Esophagus (tissue), 2 donors: ENCODE results near the gene EHBP1L1. TPM values are rescaled to one million over a fixed set of nuclear protein-coding genes. Genes with fewer than 3 reads are reported as not detected.
A peak's percentile ranks its signal among the peaks of the same experiment; 100 is the strongest.

Source experiments
- H3K27ac ChIP-seq, 2 donors: one replicate each; pipeline ENCODE4 v1.5.1; 2013; ENCODE audit warnings: low read depth in 2 of 2, mild to moderate bottlenecking in 2 of 2, inconsistent platforms in 1 of 2, low read length in 1 of 2, moderate library complexity in 1 of 2
- H3K27me3 ChIP-seq, 2 donors: one replicate each; pipeline ENCODE4 v1.6.1; 2013; ENCODE audit warnings: low read length in 2 of 2, control low read depth in 1 of 2, mild to moderate bottlenecking in 1 of 2; ENCODE audit not compliant: insufficient read depth in 2 of 2, control insufficient read depth in 1 of 2
- H3K36me3 ChIP-seq, 2 donors: one replicate each; pipeline ENCODE4 v1.6.1; 2013; ENCODE audit warnings: low read length in 1 of 2; ENCODE audit not compliant: control insufficient read depth in 2 of 2, insufficient read depth in 2 of 2
- H3K4me1 ChIP-seq, 2 donors: one replicate each; pipeline ENCODE4 v1.6.1; 2013; ENCODE audit warnings: low read length in 1 of 2; ENCODE audit not compliant: control insufficient read depth in 2 of 2, insufficient read depth in 2 of 2
- H3K4me3 ChIP-seq, 2 donors: one replicate each; pipeline ENCODE4 v1.5.1; 2013; ENCODE audit warnings: low read length in 2 of 2, mild to moderate bottlenecking in 2 of 2, low read depth in 1 of 2, moderate library complexity in 1 of 2
- H3K9me3 ChIP-seq, 2 donors: one replicate each; pipeline ENCODE4 v1.6.1; 2013; ENCODE audit warnings: mild to moderate bottlenecking in 2 of 2, low read depth in 1 of 2, low read length in 1 of 2, moderate library complexity in 1 of 2; ENCODE audit not compliant: control insufficient read depth in 2 of 2, insufficient read depth in 1 of 2
- WGBS, 2 donors: extraction: QIAGEN DNeasy Blood & Tissue Kit; methylation state at CpG; one replicate each; pipeline ENCODE4 v1.1.7; 2013; 5-methylcytosine and 5-hydroxymethylcytosine counted together
- polyA plus RNA-seq, 2 donors: library from polyadenylated mRNA; stranded (reverse); fragments of 200-250 nt; gene quantifications; one replicate each; pipeline ENCODE4 v1.2.3, GENCODE V29; 2013
- donor health status: healthy with polysubstance abuse.
- donor health status: Bipolar disorder and iron deficiency.

EHBP1L1 gene
- polyA plus RNA-seq, 2 donors, result 54.4 to 61.6 TPM

GRCh38 chr11:65630215-65630614 is 54.4 kb downstream of the EHBP1L1 start:
- Histone ChIP-seq H3K4me3 (no peak overlapping the region), H3K4me1 (peaks cover 0 to 4% of the 10 kb centered on the region in 2 donors), H3K9me3 (no peaks in the 10 kb centered on the region), H3K27ac (no peak overlapping the region), H3K36me3 (peaks cover 22 to 72% of the 10 kb centered on the region in 2 donors), H3K27me3 (no peaks in the 10 kb centered on the region)
- 84 to 91% methylated on average over 11 of the region's 11 CpGs for WGBS, 2 donors

DNA sequence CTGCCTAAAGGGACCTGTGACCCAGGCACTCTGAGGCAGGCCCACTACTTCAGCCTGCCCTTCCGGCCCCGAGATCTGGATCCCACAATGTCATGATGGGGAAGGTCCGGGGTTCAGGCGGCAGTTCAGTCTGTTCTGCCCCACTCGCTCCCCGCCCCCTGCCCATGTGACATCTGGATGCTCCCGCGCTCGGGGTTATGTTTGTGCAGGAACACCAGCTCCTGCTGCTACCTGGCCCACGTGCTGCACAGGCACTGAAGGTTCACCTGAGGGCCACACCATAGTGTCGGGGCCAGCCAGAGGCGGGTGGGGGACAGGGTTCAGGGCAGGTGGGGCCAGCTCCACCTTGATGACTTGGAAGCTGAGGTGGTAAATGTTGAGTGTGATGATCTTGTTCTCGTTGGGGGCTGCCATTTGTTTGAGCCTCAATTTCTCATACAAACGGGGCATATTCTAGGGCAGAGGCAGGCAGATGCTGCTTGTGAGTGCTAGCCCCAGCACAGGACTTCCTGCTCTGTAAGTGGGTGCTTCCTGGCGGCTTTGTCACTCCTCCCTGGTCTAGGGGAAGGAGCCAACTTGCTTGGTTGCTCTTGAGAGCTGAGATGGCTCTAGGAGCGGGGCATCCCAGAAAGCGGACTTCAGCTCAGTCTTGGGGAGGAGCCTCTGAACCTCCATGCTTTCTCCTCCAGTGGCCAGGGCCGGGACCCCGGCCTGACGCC is 57.7 kb downstream of the EHBP1L1 start:
- Histone ChIP-seq H3K27me3 (no peaks in the 10 kb centered on the region), H3K4me3 (no peak overlapping the region), H3K27ac (no peak overlapping the region), H3K4me1 (peaks cover 5 to 6% of the 10 kb centered on the region in 2 donors), H3K9me3 (no peaks in the 10 kb centered on the region), H3K36me3 (peaks cover 21 to 65% of the 10 kb centered on the region in 2 donors)
- WGBS, 2 donors, result 80 to 83% methylated on average over 20 of the region's 20 CpGs

DNA sequence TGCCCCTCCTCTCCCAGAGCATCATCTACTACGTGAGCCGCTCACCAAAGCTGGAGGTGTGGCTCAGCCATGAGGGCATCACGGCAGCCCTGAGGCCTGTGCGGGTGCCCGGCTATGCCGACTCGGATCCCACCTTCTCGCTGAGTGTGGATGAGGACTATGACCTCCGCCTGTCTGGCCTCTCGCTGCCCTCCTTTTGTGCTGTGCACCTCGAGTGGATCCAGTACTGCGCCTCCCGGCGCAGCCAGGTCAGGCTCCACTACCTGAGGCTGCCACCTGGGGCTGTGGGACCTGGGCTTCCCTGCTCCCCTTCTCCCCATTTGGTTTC is 58.2 kb downstream of the EHBP1L1 start:
- peaks cover 5 to 6% of the 10 kb centered on the region in 2 donors for H3K4me1 ChIP-seq
- H3K27me3 ChIP-seq, result no peaks in the 10 kb centered on the region
- no peaks in the 10 kb centered on the region for H3K9me3 ChIP-seq
- H3K36me3 ChIP-seq, result peaks cover 17 to 61% of the 10 kb centered on the region in 2 donors
- no peak overlapping the region for H3K4me3 ChIP-seq
- WGBS, 2 donors, result 88 to 92% methylated on average over 14 of the region's 14 CpGs
- H3K27ac ChIP-seq, result no peak overlapping the region

GRCh38 chr11:65634440-65634839 is 58.6 kb downstream of the EHBP1L1 start:
- Histone ChIP-seq H3K27ac (no peak overlapping the region), H3K9me3 (no peaks in the 10 kb centered on the region), H3K4me3 (no peak overlapping the region), H3K4me1 (peaks cover 5 to 6% of the 10 kb centered on the region in 2 donors), H3K27me3 (no peaks in the 10 kb centered on the region), H3K36me3 (peaks cover 17 to 57% of the 10 kb centered on the region in 2 donors)
- 91 to 94% methylated on average over 11 of the region's 11 CpGs for WGBS, 2 donors

DNA sequence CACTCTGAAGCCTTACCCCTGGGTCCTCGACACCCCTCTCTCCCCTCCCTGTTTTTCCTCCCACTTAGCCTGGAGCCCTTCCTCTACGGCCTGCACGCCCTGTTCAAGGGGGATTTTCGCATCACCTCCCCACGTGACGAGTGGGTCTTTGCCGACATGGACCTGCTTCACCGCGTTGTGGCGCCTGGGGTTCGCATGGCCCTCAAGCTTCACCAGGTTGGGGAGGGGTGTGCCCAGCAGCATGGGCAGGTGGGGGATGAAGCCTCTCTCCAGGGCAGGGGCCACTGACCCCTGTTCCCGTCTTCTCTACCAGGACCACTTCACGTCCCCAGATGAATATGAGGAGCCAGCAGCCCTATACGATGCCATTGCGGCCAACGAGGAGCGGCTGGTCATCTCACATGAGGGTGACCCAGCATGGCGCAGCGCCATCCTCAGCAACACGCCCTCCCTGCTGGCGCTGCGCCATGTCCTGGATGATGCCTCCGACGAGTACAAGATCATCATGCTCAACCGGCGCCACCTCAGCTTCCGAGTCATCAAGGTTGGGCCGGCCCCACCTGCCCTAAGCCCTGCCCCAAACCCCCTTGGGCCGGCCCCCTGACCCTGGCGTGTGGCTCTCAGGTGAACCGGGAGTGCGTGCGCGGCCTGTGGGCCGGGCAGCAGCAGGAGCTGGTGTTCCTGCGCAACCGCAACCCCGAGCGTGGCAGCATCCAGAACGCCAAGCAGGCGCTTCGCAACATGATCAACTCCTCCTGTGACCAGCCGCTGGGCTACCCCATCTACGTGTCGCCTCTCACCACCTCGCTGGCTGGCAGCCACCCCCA is 59.3 kb downstream of the EHBP1L1 start:
- Histone ChIP-seq H3K9me3 (no peaks in the 10 kb centered on the region), H3K36me3 (peaks cover 13 to 51% of the 10 kb centered on the region in 2 donors), H3K4me1 (peaks cover 8 to 9% of the 10 kb centered on the region in 2 donors), H3K27ac (no peak overlapping the region), H3K27me3 (no peaks in the 10 kb centered on the region), H3K4me3 (no peak overlapping the region)
- 88 to 91% methylated on average over 46 of the region's 46 CpGs for WGBS, 2 donors

DNA sequence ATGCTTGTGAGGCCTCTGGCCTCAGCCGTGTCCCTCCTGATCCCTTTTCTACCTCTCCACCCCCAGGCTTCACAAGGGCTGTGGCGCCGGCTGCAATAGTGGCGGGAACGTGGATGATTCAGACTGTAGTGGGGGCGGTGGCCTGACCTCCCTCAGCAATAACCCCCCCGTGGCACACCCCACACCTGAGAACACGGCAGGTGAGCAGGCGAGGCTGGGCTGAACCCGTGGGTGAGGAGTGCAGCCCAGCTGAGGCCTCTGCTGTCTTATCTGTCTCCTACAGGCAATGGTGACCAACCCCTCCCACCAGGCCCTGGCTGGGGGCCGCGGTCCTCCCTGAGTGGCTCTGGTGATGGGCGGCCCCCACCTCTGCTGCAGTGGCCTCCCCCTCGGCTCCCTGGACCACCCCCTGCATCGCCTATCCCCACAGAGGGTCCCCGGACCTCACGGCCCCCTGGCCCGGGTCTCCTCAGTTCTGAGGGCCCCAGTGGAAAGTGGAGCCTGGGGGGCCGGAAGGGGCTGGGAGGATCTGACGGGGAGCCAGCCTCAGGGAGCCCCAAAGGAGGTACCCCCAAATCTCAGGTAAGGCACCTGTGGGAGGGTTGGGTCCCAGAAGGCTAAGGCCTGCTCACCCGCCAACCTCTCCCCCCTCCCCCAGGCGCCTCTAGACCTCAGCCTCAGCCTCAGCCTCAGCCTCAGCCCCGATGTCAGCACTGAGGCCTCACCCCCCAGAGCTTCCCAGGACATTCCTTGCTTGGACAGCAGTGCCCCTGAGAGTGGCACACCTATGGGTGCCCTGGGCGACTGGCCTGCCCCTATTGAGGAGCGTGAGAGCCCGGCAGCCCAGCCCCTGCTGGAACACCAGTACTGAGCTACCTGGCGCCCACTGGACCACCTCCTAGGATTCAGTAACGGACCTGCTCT is 60.5 kb downstream of the EHBP1L1 start:
- peaks cover 8 to 9% of the 10 kb centered on the region in 2 donors for H3K4me1 ChIP-seq
- H3K27ac ChIP-seq, result no peak overlapping the region

GRCh38 chr11:65637032-65637557 is 61.2 kb downstream of the EHBP1L1 start:
- Histone ChIP-seq H3K4me1 (peaks cover 8 to 12% of the 10 kb centered on the region in 2 donors), H3K36me3 (peaks cover 4 to 36% of the 10 kb centered on the region in 2 donors)

More for the DNA sequence above, 60.5 kb downstream of the EHBP1L1 start:
- WGBS, 2 donors, result 87 to 91% methylated on average over 25 to 28 of the region's 28 CpGs
- H3K27me3 ChIP-seq, result no peaks in the 10 kb centered on the region
- no peaks in the 10 kb centered on the region for H3K9me3 ChIP-seq
- no peak overlapping the region for H3K4me3 ChIP-seq
- peaks cover 4 to 42% of the 10 kb centered on the region in 2 donors for H3K36me3 ChIP-seq

GRCh38 chr11:65637794-65638419 is 62.1 kb downstream of the EHBP1L1 start, which contains the start of gene SIPA1:
SIPA1 (plus strand) TSS chr11:65638101; CDS start chr11:65640922, 2,821 bp downstream.
- 4% methylated on average over 34 to 46 of the region's 46 CpGs for WGBS, 2 donors
- H3K4me1 ChIP-seq, result peaks cover 8 to 13% of the 10 kb centered on the region in 2 donors
- no peaks in the 10 kb centered on the region for H3K27me3 ChIP-seq
- H3K27ac ChIP-seq, result peak within 1 kb of the TSS; percentile 91 to 94
- peak within 1 kb of the TSS; percentile 67 to 83 for H3K4me3 ChIP-seq
- H3K36me3 ChIP-seq, result peaks cover 4 to 36% of the 10 kb centered on the region in 2 donors
- no peaks in the 10 kb centered on the region for H3K9me3 ChIP-seq

More at GRCh38 chr11:65637032-65637557, 61.2 kb downstream of the EHBP1L1 start:
- Histone ChIP-seq H3K27me3 (no peaks in the 10 kb centered on the region), H3K4me3 (peak overlapping the region in 1 of 2 donors; percentile 2), H3K27ac (peak overlapping the region; percentile 47 to 94), H3K9me3 (no peaks in the 10 kb centered on the region)
- 85 to 88% methylated on average over 3 of the region's 3 CpGs for WGBS, 2 donors
